PFSK-1 (cell line): ENCODE results near the gene SLC2A13.

Source experiments
- POLR2AphosphoS5 ChIP-seq: IDR thresholded peaks from 2 replicates; pipeline ENCODE4 v1.6.1; 2012; ENCODE audit warnings: low read depth, mild to moderate bottlenecking, control low read depth, low read length, moderate library complexity
- SIN3A ChIP-seq: IDR thresholded peaks from 2 replicates; pipeline ENCODE4 v1.6.1; 2012; ENCODE audit warnings: mild to moderate bottlenecking, low read length, moderate library complexity, borderline replicate concordance; ENCODE audit not compliant: insufficient read depth
- TAF1 ChIP-seq: IDR thresholded peaks from 2 replicates; pipeline ENCODE4 v1.6.1; 2012; ENCODE audit warnings: low read length, control low read depth, borderline replicate concordance; ENCODE audit not compliant: insufficient read depth
- TF ChIP-seq, protein P1 (sequence below), 2 experiments: IDR thresholded peaks; 2 replicates each; pipeline versions ENCODE4 v1.6.1 to v1.8.0; 2011 to 2012; ENCODE audit warnings: low read depth in 2 of 2, low read length in 2 of 2, control low read depth in 1 of 2, inconsistent platforms in 1 of 2, mild to moderate bottlenecking in 1 of 2, moderate library complexity in 1 of 2; ENCODE audit not compliant: insufficient read depth in 1 of 2

- TF ChIP-seq POLR2AphosphoS5 (no peak), SIN3A (no peak), TAF1 (no peak)
- TF ChIP-seq, protein P1, sequence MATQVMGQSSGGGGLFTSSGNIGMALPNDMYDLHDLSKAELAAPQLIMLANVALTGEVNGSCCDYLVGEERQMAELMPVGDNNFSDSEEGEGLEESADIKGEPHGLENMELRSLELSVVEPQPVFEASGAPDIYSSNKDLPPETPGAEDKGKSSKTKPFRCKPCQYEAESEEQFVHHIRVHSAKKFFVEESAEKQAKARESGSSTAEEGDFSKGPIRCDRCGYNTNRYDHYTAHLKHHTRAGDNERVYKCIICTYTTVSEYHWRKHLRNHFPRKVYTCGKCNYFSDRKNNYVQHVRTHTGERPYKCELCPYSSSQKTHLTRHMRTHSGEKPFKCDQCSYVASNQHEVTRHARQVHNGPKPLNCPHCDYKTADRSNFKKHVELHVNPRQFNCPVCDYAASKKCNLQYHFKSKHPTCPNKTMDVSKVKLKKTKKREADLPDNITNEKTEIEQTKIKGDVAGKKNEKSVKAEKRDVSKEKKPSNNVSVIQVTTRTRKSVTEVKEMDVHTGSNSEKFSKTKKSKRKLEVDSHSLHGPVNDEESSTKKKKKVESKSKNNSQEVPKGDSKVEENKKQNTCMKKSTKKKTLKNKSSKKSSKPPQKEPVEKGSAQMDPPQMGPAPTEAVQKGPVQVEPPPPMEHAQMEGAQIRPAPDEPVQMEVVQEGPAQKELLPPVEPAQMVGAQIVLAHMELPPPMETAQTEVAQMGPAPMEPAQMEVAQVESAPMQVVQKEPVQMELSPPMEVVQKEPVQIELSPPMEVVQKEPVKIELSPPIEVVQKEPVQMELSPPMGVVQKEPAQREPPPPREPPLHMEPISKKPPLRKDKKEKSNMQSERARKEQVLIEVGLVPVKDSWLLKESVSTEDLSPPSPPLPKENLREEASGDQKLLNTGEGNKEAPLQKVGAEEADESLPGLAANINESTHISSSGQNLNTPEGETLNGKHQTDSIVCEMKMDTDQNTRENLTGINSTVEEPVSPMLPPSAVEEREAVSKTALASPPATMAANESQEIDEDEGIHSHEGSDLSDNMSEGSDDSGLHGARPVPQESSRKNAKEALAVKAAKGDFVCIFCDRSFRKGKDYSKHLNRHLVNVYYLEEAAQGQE (IDR thresholded peaks at IDR 0.05; ENCODE audit: insufficient read depth in 1 of 2, low read depth in 2 of 2, low read length in 2 of 2) = no peak
These were observed 60.2 kb downstream of the SLC2A13 start for GRCh38 chr12:40045656-40046055.
